ENCODE results near the gene GNMT.
A peak's percentile ranks its signal among the peaks of the same experiment; 100 is the strongest.

The GNMT gene

DNA sequence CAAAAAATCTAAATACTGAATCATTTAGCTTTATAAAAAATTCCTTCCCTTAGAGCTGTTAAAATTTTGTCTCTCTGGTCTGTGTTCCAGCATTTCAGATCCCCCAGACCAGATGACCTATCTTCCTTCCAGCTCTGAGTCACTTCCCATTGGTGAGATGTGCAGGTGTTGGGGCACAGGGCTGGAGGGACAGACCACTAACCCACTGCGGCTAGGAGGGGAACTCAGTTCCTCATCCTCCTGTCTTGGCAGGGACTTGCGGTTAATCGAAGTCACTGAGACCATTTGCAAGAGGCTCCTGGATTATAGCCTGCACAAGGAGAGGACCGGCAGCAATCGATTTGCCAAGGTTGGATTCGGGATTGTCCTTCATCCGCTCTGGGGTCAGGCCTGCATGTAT lies 25.2 kb upstream of the GNMT start:
- peak overlapping the region; percentile 89 for H3K4me2 ChIP-seq (ENCODE audit: low read depth, low read length, poor library complexity, severe bottlenecking)
- H3K4me1 ChIP-seq (ENCODE audit: insufficient read depth, low read length, poor library complexity, severe bottlenecking): peaks cover 36% of the 10 kb centered on the region
- H3K36me3 ChIP-seq (ENCODE audit: insufficient read depth, low read length): peaks cover 62% of the 10 kb centered on the region; the same call in 1 of the 2 replicates
- peaks cover 64% of the 10 kb centered on the region for H4K20me1 ChIP-seq (ENCODE audit: insufficient read depth, low read length, poor library complexity, severe bottlenecking)
- no peaks in the 10 kb centered on the region for H3K9me3 ChIP-seq (ENCODE audit: insufficient read depth, low read depth, low read length)
- TF ChIP-seq EZH2phosphoT487 (IDR thresholded peaks at IDR 0.05; ENCODE audit: borderline replicate concordance): no peak
- TF ChIP-seq, protein P1, sequence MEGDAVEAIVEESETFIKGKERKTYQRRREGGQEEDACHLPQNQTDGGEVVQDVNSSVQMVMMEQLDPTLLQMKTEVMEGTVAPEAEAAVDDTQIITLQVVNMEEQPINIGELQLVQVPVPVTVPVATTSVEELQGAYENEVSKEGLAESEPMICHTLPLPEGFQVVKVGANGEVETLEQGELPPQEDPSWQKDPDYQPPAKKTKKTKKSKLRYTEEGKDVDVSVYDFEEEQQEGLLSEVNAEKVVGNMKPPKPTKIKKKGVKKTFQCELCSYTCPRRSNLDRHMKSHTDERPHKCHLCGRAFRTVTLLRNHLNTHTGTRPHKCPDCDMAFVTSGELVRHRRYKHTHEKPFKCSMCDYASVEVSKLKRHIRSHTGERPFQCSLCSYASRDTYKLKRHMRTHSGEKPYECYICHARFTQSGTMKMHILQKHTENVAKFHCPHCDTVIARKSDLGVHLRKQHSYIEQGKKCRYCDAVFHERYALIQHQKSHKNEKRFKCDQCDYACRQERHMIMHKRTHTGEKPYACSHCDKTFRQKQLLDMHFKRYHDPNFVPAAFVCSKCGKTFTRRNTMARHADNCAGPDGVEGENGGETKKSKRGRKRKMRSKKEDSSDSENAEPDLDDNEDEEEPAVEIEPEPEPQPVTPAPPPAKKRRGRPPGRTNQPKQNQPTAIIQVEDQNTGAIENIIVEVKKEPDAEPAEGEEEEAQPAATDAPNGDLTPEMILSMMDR (conservative IDR thresholded peaks at IDR 0.05; ENCODE audit: low read length): no peak
- no peak overlapping the region for H3K4me3 ChIP-seq (ENCODE audit: low read length, poor library complexity, severe bottlenecking)
- no peak overlapping the region for H3K9ac ChIP-seq (ENCODE audit: low read depth, low read length, poor library complexity, severe bottlenecking)
- H2AFZ ChIP-seq (ENCODE audit: low read length): no peak overlapping the region
- H3K9me2 ChIP-seq (replicated peaks; ENCODE audit: low read depth, low read length): no peaks in the 10 kb centered on the region
- H3F3A ChIP-seq (ENCODE audit: low read depth): peaks cover 5% of the 10 kb centered on the region
- H3K79me2 ChIP-seq (ENCODE audit: insufficient read depth, low read length): peaks cover 82% of the 10 kb centered on the region
- no peaks in the 10 kb centered on the region for H3K27me3 ChIP-seq (ENCODE audit: insufficient read depth, low read length, poor library complexity, severe bottlenecking)

DNA sequence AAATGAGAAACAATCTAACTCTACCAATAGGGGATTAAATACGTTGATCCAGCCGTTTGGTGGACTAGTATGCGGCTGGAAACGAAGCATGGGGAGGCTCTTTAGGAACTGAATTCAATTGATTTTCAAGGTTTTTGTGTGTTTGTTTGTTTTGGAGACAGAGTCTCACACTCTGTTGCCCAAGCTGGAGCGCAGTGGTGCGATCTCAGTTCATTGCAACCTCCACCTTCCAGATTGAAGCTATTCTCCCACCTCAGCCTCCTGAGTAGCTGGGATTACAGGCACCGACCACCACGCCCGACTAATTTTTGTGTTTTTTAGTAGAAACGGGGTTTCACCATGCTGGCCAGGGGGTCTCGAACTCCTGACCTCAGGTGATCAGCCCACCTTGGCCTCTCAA lies 24.2 kb upstream of the GNMT start:
- H3K4me2 ChIP-seq (ENCODE audit: low read depth, low read length, poor library complexity, severe bottlenecking): no peak overlapping the region
- H3F3A ChIP-seq (ENCODE audit: low read depth): no peaks in the 10 kb centered on the region
- peaks cover 74% of the 10 kb centered on the region for H3K79me2 ChIP-seq (ENCODE audit: insufficient read depth, low read length)
- no peaks in the 10 kb centered on the region for H3K9me3 ChIP-seq (ENCODE audit: insufficient read depth, low read depth, low read length)
- no peak overlapping the region for H2AFZ ChIP-seq (ENCODE audit: low read length)
- H3K4me3 ChIP-seq (ENCODE audit: low read length, poor library complexity, severe bottlenecking): no peak overlapping the region
- peaks cover 56% of the 10 kb centered on the region for H4K20me1 ChIP-seq (ENCODE audit: insufficient read depth, low read length, poor library complexity, severe bottlenecking)
- TF ChIP-seq, protein P1 (conservative IDR thresholded peaks at IDR 0.05; ENCODE audit: low read length): no peak
- TF ChIP-seq EZH2phosphoT487 (IDR thresholded peaks at IDR 0.05; ENCODE audit: borderline replicate concordance): no peak
- H3K4me1 ChIP-seq (ENCODE audit: insufficient read depth, low read length, poor library complexity, severe bottlenecking): peaks cover 28% of the 10 kb centered on the region
- H3K36me3 ChIP-seq (ENCODE audit: insufficient read depth, low read length): peaks cover 68% of the 10 kb centered on the region; the same call in 1 of the 2 replicates
- no peak overlapping the region for H3K9ac ChIP-seq (ENCODE audit: low read depth, low read length, poor library complexity, severe bottlenecking)
- no peaks in the 10 kb centered on the region for H3K27me3 ChIP-seq (ENCODE audit: insufficient read depth, low read length, poor library complexity, severe bottlenecking)
- H3K9me2 ChIP-seq (replicated peaks; ENCODE audit: low read depth, low read length): no peaks in the 10 kb centered on the region

DNA sequence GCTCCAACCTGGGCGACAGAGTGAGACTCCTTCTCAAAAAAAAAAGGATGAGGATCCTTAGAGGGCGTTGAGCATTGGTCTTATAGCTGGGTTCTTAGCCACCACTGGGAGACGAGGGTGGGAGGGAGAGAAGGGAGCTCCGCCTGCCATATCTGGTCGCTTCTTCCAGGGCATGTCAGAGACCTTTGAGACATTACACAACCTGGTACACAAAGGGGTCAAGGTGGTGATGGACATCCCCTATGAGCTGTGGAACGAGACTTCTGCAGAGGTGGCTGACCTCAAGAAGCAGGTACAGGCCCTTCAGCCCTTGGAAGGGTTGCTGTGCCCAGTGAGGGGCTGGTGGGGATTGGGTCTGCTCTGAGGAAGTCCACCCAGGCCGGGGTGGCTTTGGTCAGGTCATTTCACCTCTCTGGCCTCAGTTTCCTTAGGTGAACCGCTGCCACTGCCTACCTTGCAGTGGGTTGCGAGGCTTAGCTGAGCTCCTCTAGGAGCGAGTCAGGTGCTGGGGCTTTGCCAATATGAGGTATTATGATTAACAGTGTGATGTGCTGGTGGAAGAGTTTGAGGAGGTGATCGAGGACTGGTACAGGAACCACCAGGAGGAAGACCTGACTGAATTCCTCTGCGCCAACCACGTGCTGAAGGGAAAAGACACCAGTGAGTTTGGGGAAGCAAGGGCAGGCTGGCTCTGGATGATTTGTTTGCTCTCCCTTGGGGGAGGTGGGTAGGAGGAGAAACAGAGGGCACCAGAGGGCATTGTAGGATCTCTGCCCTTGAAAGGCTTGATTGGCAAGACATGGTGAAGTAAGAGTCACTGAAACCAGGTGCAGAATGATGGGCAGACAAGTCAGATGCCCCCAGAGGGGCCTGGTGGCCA lies 22.8 kb upstream of the GNMT start:
- peaks cover 16% of the 10 kb centered on the region for H3K4me1 ChIP-seq (ENCODE audit: insufficient read depth, low read length, poor library complexity, severe bottlenecking)
- peaks cover 68% of the 10 kb centered on the region; the same call in 1 of the 2 replicates for H3K36me3 ChIP-seq (ENCODE audit: insufficient read depth, low read length)
- no peak overlapping the region for H2AFZ ChIP-seq (ENCODE audit: low read length)
- H3K9me2 ChIP-seq (replicated peaks; ENCODE audit: low read depth, low read length): no peaks in the 10 kb centered on the region
- H3K9me3 ChIP-seq (ENCODE audit: insufficient read depth, low read depth, low read length): no peaks in the 10 kb centered on the region
- peaks cover 46% of the 10 kb centered on the region for H4K20me1 ChIP-seq (ENCODE audit: insufficient read depth, low read length, poor library complexity, severe bottlenecking)
- H3K4me2 ChIP-seq (ENCODE audit: low read depth, low read length, poor library complexity, severe bottlenecking): no peak overlapping the region
- H3F3A ChIP-seq (ENCODE audit: low read depth): no peaks in the 10 kb centered on the region
- TF ChIP-seq, protein P1 (conservative IDR thresholded peaks at IDR 0.05; ENCODE audit: low read length): no peak
- no peak for TF ChIP-seq EZH2phosphoT487 (IDR thresholded peaks at IDR 0.05; ENCODE audit: borderline replicate concordance)
- no peak overlapping the region for H3K4me3 ChIP-seq (ENCODE audit: low read length, poor library complexity, severe bottlenecking)
- no peaks in the 10 kb centered on the region for H3K27me3 ChIP-seq (ENCODE audit: insufficient read depth, low read length, poor library complexity, severe bottlenecking)
- H3K9ac ChIP-seq (ENCODE audit: low read depth, low read length, poor library complexity, severe bottlenecking): no peak overlapping the region
- peaks cover 60% of the 10 kb centered on the region for H3K79me2 ChIP-seq (ENCODE audit: insufficient read depth, low read length)
